Breast epithelium (tissue), 3 donors: ENCODE data around the gene PELI3.

Source experiments
- POLR2AphosphoS5 ChIP-seq, 3 donors: sonication (generic); formaldehyde crosslinking; IDR thresholded peaks; one replicate each; pipeline ENCODE4 v1.6.1; 2017; ENCODE audit warnings: antibody characterized with exemption in 3 of 3
- TF ChIP-seq, protein P1 (sequence below), 3 donors: fragments of 450-650 bp; IDR thresholded peaks; one replicate each; pipeline ENCODE4 v1.5.1; 2016 to 2017; ENCODE audit warnings: antibody characterized with exemption in 3 of 3, mild to moderate bottlenecking in 3 of 3, moderate library complexity in 3 of 3

DNA sequence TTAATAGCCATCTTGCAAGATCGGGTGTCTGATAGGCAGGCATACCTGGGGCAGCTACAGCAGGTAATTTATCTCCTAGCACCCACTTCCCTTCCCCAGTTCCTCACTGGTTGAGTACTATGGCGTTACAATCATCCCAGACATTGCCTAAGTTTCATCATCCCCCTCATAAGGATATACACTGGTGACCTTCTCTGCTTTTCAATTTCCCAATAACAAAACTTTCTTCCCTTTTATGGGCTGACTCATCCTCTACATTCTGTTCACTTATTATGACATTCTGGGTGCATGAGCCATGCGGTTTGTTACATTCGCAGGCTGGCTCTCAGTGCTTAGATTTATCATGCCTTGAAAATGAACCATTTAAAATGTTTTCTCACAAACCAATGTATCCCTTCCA is 23.1 kb upstream of the PELI3 start:
- no peak for TF ChIP-seq POLR2AphosphoS5 (IDR thresholded peaks at IDR 0.05)
- TF ChIP-seq, protein P1, sequence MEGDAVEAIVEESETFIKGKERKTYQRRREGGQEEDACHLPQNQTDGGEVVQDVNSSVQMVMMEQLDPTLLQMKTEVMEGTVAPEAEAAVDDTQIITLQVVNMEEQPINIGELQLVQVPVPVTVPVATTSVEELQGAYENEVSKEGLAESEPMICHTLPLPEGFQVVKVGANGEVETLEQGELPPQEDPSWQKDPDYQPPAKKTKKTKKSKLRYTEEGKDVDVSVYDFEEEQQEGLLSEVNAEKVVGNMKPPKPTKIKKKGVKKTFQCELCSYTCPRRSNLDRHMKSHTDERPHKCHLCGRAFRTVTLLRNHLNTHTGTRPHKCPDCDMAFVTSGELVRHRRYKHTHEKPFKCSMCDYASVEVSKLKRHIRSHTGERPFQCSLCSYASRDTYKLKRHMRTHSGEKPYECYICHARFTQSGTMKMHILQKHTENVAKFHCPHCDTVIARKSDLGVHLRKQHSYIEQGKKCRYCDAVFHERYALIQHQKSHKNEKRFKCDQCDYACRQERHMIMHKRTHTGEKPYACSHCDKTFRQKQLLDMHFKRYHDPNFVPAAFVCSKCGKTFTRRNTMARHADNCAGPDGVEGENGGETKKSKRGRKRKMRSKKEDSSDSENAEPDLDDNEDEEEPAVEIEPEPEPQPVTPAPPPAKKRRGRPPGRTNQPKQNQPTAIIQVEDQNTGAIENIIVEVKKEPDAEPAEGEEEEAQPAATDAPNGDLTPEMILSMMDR (IDR thresholded peaks at IDR 0.05), result no peak
